Right cardiac atrium (tissue), 5 donors: ENCODE data around the gene JMY. TPM values are rescaled to one million over a fixed set of nuclear protein-coding genes. Genes with fewer than 3 reads are reported as not detected.
"Not testable (repeated sequence)": the region's sequence is repeated elsewhere in the genome, so short reads cannot be mapped to it uniquely, and the experiment has no call there.

Experiments
- ATAC-seq, 2 donors: fragments of 200-7000 bp; cut with Tn5 transposase; one replicate each; pipeline versions ENCODE4 v1.8.0 to v1.9.1; 2020; ENCODE audit warnings: moderate library complexity in 2 of 2, mild to moderate bottlenecking in 1 of 2
- DNase-seq, 3 donors: peaks; one replicate each; pipeline ENCODE4 v3.0.0-alpha.2; 2020
- H3K27ac ChIP-seq: one replicate; pipeline ENCODE4 v1.5.1; 2013; ENCODE audit warnings: mild to moderate bottlenecking, low read length, control low read depth, moderate library complexity
- H3K27me3 ChIP-seq: one replicate; pipeline ENCODE4 v1.6.1; 2013; ENCODE audit not compliant: control insufficient read depth, insufficient read depth
- H3K4me1 ChIP-seq: one replicate; pipeline ENCODE4 v1.6.1; 2013; ENCODE audit warnings: low read length; ENCODE audit not compliant: control insufficient read depth, insufficient read depth
- H3K4me3 ChIP-seq: one replicate; pipeline ENCODE4 v1.5.1; 2013; ENCODE audit warnings: low read length, control low read depth
- H3K9me3 ChIP-seq: one replicate; pipeline ENCODE4 v1.6.1; 2013; ENCODE audit warnings: low read length; ENCODE audit not compliant: control insufficient read depth
- WGBS: extraction: QIAGEN DNeasy Blood & Tissue Kit; methylation state at CpG from one replicate; pipeline ENCODE4 v1.1.7; 2013; 5-methylcytosine and 5-hydroxymethylcytosine counted together
- intact Hi-C, 4 donors: fragments of 100-400 bp; cut with DNase I; formaldehyde crosslinking; loops; one replicate each; pipeline versions ENCODE4 v1.11.0 to v1.14.0; 2022 to 2023
- polyA plus RNA-seq: library from polyadenylated mRNA; stranded (reverse); fragments of 200-250 nt; gene quantifications from one replicate; pipeline ENCODE4 v1.2.3, GENCODE V29; 2013
- total RNA-seq, 4 donors: library from RNA; stranded (reverse); fragmentation: NEBNext Ultra II Directional; extraction: Animal tissue kit (Norgen Biotek cat#: 25700); gene quantifications; one replicate each; pipeline ENCODE4 v1.2.1, GENCODE V29; 2021
- donor health status: healthy with polysubstance abuse.
- donor health status: DM: no; HTN: yes; CAD: no.
- donor health status: DM: no; HTN: no; CAD: no.
- donor health status: DM: no; HTN: yes; CAD: no; lungs with severe emphysema.
- donor health status: DM: yes; HTN: yes; CAD: no.

Gene JMY
- total and polyA plus RNA-seq, 5 donors, result 4.1 to 14.5 (median 10.6) TPM

DNA sequence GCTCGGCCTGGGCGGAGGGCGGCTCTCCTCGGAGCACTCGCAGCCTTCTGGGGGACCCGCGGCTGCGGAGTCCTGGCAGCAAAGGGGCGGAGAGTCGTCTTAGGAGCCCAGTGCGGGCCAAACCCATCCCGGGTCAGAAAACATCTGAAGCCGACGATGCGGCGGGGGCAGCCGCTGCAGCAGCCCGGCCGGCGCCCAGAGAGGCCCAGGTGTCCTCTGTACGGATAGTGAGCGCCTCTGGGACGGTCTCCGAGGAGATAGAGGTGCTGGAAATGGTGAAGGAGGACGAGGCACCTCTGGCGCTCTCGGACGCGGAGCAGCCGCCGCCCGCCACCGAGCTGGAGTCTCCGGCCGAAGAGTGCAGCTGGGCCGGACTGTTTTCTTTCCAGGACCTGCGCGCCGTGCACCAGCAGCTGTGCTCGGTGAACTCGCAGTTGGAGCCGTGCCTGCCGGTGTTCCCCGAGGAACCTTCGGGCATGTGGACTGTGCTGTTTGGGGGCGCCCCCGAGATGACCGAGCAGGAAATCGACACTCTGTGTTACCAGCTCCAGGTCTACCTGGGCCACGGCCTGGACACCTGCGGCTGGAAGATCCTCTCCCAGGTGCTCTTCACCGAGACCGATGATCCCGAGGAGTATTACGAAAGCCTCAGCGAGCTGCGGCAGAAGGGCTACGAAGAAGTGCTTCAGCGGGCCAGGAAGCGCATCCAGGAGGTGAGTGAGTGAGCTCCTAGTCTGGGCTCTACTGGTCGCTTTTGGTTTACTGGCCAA is 1.2 kb downstream of the JMY start:
- peak; percentile 28 to 71 (median 69) for DNase-seq

DNA sequence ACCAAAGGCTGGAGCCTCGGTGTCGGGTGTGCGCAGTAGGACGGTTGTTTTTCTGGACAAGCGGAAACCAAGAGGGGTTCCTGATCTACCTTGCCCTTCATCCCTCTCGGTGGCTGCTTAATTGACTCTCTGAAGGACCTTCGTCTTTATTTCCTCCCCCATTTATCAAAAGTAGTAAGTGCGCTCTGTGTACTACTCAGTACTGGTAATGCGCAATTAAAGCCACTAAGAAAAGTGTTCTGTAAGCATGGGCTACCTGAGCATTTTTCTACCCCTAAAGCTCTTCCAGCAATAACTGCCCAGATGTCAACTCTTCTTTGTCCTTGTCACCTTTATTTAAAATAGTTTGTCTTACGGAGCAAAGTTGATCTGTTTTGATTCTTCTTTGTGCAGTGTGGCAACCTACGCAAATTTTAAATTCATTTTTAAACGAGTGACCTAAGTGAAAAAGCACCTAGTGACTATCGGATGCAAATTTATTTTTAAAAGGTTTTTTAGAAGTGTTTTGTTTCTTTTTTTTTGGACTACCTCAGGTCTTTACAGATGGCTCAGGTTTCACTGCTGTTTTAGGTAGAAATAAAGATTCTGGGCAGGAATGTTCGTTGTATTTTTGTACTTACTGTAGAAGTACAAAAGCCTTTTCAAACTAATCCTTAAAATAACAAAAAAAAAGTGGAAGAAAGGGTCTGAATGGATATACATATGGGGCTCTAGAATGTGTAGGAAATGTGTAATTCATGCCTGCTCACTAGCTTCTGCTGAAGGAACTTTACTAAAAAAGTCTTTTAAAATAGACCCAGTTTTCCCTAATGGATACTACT is 2.0 kb downstream of the JMY start:
- intact Hi-C loops, result no loop called here
- H3K27ac ChIP-seq, result no peak overlapping the region
- WGBS, result 21% methylated on average over 14 of the region's 14 CpGs
- no peak for DNase-seq
- no peak for ATAC-seq
- peaks cover 4% of the 10 kb centered on the region for H3K4me1 ChIP-seq
- H3K4me3 ChIP-seq, result peak overlapping the region; percentile 64
- H3K27me3 ChIP-seq, result no peaks in the 10 kb centered on the region
- H3K9me3 ChIP-seq, result no peaks in the 10 kb centered on the region

More for the DNA sequence above, 1.2 kb downstream of the JMY start:
- H3K27ac ChIP-seq, result peak overlapping the region; percentile 53
- intact Hi-C loops, result no loop called here
- ATAC-seq, result peak; percentile 32 to 48
- no peaks in the 10 kb centered on the region for H3K27me3 ChIP-seq
- H3K4me3 ChIP-seq, result peak overlapping the region; percentile 64
- peaks cover 2% of the 10 kb centered on the region for H3K4me1 ChIP-seq
- no peaks in the 10 kb centered on the region for H3K9me3 ChIP-seq
- under 1% methylated on average over 61 of the region's 61 CpGs for WGBS

DNA sequence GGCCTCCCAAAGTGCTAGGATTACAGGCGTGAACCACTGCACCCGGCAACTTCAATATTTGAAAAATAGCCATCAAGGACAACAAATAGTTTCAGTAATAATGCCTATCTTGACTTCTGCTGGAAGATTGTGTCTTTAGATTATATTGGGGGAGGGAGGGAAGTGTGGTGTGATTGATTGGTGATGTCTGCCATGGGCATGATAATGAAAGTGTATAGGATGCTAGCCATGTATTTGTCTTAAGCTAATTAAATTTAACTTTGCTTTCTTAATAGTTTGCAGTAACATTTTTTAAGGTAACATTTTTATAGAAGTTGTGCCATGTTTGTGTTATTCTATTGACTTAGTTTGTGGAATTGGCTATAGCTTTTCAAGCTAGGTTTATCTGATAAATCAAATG is 4.6 kb downstream of the JMY start:
- no peak overlapping the region for H3K4me3 ChIP-seq

DNA sequence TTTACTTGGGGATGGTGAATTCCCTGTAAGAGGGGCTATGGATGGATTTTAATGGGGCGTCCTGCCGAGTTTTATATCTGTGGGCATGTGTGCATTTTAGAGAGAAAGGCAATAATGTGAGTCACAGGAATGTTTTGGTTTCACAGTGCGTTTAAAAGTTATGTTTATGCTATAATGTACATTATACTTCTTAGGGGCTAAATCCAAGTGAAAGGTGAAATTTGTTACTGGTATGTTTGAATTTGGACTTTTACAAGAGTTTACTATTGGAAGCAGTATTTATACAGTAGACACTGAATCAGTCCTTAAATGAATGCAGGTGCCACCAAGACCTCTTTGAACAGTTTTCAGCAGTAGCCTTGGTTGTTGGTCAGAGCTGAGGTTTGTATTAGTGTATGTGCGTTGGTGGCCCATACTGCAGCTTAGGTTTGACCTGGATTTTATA is 5.6 kb downstream of the JMY start:
- WGBS, result 84% methylated on average over 4 of the region's 4 CpGs
- Histone ChIP-seq H3K9me3 (no peaks in the 10 kb centered on the region), H3K27ac (no peak overlapping the region)

More for the DNA sequence above, 4.6 kb downstream of the JMY start:
- DNase-seq, result no peak
- Histone ChIP-seq H3K9me3 (no peaks in the 10 kb centered on the region), H3K27me3 (no peaks in the 10 kb centered on the region), H3K27ac (no peak overlapping the region), H3K4me1 (peaks cover 4% of the 10 kb centered on the region)
- ATAC-seq, result no peak
- intact Hi-C loops, result no loop called here
- 91% methylated on average over 2 of the region's 2 CpGs for WGBS

DNA sequence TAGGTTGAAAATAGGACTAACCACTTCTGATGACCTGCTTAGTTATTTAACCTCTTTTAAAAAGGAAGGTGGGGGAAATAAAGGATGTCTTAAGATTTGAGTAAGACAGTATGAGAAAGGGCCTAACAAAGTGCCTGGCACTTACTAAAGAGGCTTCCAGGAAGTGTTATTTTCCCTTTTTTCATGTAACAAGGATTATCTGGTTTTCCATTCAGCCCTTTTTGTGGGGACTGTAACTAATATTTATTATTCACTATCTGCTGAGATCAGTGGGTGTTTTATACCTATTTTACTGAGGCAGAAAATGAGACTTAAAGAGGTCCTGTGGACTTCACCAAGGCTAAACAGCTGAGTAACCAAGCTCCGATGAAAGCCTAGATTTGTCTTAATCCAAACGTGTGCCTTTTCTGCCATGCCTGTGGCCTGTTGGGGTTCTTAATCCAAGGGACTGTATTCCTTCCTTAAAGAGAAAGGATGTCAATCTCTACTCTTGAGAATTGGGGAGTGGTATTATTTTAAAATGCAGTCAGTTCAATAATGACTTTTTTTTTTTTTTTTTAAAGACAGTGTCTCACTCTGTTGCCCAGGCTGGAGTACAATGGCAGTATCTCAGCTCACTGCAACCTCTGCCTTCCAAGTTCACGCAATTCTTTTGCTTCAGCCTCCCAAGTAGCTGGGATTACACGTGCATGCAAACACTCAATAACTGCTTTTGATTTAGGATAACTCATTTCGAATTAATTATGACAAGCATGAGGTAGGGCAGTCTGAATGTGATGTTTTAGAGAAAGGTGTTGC is 6.5 kb downstream of the JMY start:
- DNase-seq, result no peak

More for the DNA sequence above, 5.6 kb downstream of the JMY start:
- intact Hi-C loops, result no loop called here
- H3K27me3 ChIP-seq, result no peaks in the 10 kb centered on the region
- DNase-seq, result no peak
- no peak for ATAC-seq
- peaks cover 4% of the 10 kb centered on the region for H3K4me1 ChIP-seq
- no peak overlapping the region for H3K4me3 ChIP-seq

DNA sequence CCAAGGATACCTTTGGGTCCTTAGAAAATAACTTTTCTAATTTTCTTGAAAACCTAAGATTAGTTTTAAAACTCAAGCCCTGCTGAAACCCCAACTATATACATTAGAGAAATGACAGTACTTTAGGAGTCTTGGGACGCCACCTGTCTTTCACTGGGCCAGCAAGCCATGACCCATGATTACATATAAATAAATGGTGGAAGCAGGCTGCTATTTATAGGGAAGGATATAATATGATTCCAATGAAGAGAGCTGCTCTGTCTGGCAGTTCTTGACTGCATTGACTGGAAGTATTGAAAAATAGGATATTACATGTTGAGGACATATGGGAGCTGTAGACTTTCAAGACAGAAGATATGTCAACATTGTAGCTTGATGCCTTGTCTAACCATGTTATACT is 7.3 kb downstream of the JMY start:
- H3K27ac ChIP-seq, result no peak overlapping the region
- ATAC-seq, result no peak
- DNase-seq, result no peak
- intact Hi-C loops, result no loop called here
- no peaks in the 10 kb centered on the region for H3K9me3 ChIP-seq
- no peak overlapping the region for H3K4me3 ChIP-seq
- 93% methylated on average over 1 of the region's 1 CpG for WGBS
- H3K4me1 ChIP-seq, result peaks cover 4% of the 10 kb centered on the region
- H3K27me3 ChIP-seq, result no peaks in the 10 kb centered on the region

More for the DNA sequence above, 6.5 kb downstream of the JMY start:
- WGBS, result 81% methylated on average over 5 of the region's 5 CpGs
- no peak for ATAC-seq
- peaks cover 4% of the 10 kb centered on the region for H3K4me1 ChIP-seq
- H3K9me3 ChIP-seq, result no peaks in the 10 kb centered on the region
- intact Hi-C loops, result no loop called here
- H3K27me3 ChIP-seq, result no peaks in the 10 kb centered on the region
- no peak overlapping the region for H3K4me3 ChIP-seq
- H3K27ac ChIP-seq, result no peak overlapping the region

DNA sequence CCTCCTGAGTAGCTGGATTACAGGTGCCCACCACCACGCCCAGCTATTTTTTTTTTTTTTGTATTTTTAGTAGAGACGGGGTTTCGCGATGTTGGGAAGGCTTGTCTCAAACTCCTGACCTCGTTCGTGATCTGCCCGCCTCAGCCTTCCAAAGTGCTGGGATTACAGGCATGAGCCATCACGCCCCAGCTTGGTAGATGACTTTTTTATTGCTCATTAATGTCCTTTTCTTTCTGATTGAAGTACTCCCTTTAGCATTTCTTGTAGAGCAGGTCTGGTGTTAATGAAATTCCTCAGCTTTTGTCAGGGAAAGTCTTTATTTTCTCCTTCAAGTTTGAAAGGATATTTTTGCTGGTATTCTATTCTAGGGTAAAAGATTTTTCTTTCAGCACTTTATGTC is 18.1 kb downstream of the JMY start:
- H3K27ac ChIP-seq, DNase-seq, H3K4me1 ChIP-seq, H3K4me3 ChIP-seq, intact Hi-C loops, H3K9me3 ChIP-seq, ATAC-seq, H3K27me3 ChIP-seq: not testable (repeated sequence)
- WGBS, result 95% methylated on average over 8 of the region's 8 CpGs

DNA sequence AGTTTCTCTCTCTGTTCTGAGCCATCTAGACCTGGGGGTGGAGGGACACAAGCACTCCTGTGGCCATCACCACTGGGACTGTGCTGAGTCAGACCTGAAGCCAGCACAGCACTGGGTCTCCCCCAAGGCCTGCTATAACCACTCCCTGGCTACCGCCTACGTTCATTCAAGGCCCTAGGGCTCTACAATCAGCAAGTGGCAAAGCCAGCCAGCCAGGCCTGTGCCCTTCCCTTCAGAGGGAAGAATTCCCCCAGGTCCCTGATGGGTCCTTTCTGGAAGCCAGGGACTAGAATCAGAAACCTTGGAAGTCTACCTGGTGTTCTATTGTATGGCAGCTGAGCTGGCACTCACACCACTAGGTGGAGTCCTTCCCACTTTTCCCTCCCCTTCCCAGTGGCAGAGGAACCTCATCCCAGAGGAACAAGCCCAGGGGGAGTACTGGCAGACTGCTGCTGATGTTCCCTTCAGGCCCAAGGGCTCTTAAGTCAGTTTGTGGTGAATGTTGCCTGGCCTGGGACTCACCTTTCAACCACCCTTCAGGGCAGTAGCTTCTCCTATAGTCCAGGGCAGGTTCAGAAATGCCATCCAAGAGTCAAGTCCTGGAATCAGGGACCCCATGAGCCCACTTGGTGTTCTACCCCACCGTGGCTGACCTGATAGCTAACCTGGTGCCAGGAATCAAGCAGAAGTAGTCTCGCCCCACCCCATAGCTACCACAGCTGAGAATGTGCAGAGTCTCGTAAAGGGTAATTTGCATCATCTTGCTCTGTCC is 20.0 kb downstream of the JMY start:
- Histone ChIP-seq H3K27ac (no peak overlapping the region), H3K4me1 (peaks cover 9% of the 10 kb centered on the region), H3K4me3 (no peak overlapping the region), H3K9me3 (no peaks in the 10 kb centered on the region), H3K27me3 (no peaks in the 10 kb centered on the region)
- peak in 1 of 2 donors; percentile 49 for ATAC-seq
- 93% methylated on average over 5 of the region's 5 CpGs for WGBS
- intact Hi-C loops, result no loop called here
- DNase-seq, result no peak

DNA sequence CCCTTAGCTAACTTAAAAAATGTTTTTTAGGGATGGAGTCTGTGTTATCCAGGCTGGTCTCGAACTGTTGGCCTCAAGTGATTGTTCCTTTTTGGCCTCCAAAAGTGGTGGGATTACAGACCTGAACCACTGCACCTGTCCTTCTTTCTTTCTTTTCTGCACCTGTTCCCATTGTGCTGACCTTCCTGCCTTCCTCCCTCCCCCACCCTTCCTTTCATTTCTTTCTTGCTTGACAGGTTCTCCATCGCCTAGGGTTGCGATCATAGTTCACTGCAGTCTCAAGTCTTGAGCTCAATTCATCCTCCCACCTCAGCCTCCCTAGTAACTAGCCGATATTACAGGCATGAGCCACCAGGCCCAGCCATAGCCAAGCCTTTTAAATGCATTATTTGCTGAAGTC is 20.6 kb downstream of the JMY start:
- 96% methylated on average over 4 of the region's 4 CpGs for WGBS
- Histone ChIP-seq H3K4me3 (no peak overlapping the region), H3K27ac (no peak overlapping the region), H3K27me3 (no peaks in the 10 kb centered on the region), H3K4me1 (peaks cover 9% of the 10 kb centered on the region), H3K9me3 (no peaks in the 10 kb centered on the region)
- intact Hi-C loops, result no loop called here
- no peak for DNase-seq
- no peak for ATAC-seq

DNA sequence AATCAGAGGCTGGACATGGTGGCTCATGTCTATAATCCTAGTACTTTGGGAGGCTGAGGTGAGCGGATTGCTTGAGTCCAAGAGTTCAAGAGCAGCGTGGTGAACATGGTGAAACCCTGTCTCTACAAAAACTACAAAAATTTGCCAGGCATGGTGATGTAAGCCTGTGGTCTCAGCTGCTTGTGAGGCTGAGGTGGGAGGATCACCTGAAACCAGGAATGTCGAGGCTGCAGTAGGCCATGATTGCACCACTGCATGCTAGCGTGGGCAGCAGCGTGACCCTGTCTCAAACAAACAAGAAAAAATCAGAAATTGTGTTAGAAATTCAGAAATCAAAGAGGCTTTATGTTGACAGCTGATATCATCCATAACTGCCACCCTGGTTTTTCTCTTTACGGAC is 21.4 kb downstream of the JMY start:
- Histone ChIP-seq H3K27me3 (no peaks in the 10 kb centered on the region), H3K9me3 (no peaks in the 10 kb centered on the region), H3K27ac (no peak overlapping the region), H3K4me3 (no peak overlapping the region), H3K4me1 (peaks cover 9% of the 10 kb centered on the region)
- no peak for ATAC-seq
- no peak for DNase-seq
- intact Hi-C loops, result no loop called here
- WGBS, result 96% methylated on average over 6 of the region's 6 CpGs
